ENCODE data around the gene LDAF1.
"Not testable (repeated sequence)": the region's sequence is repeated elsewhere in the genome, so short reads cannot be mapped to it uniquely, and the experiment has no call there.

The LDAF1 gene

GRCh38 chr16:21158208-21159110 is at the start of gene LDAF1:
TSS of gene LDAF1 (plus strand) at chr16:21158674. CDS start at chr16:21161183, 2,509 bp downstream.
- peak; percentile 88 for DNase-seq (ENCODE audit: low read depth, low spot score)

DNA sequence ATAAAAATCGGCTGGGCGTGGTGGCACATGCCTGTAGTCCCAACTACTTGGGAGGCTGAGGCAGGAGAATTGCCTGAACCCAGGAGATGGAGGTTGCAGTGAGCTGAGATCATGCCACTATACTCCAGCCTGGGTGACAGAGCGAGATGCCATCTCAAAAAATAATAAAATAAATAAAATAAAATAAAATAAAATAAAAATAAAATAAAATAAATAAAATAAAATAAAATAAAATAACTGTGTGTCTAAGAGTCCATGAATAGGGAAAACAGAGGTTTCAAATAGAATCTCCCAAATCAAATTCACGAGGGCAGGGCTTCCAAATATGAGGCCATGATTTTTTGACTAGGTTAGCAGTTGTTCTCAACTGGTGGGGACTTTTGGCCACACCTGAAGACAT is 42.9 kb upstream of the LDAF1 start:
- not testable (repeated sequence) for DNase-seq (ENCODE audit: low read depth, low spot score)

- no peak for DNase-seq (ENCODE audit: low read depth, low spot score)
Observed at GRCh38 chr16:21116148-21116693, 42.3 kb upstream of the LDAF1 start.

- no peak for DNase-seq (ENCODE audit: low read depth, low spot score)
Observed at GRCh38 chr16:21117567-21117966, 40.9 kb upstream of the LDAF1 start.

- DNase-seq (ENCODE audit: low read depth, low spot score) = no peak
Observed at GRCh38 chr16:21120976-21121520, 37.4 kb upstream of the LDAF1 start.

GRCh38 chr16:21125191-21125590 is 33.3 kb upstream of the LDAF1 start:
- DNase-seq (ENCODE audit: low read depth, low spot score) = no peak

GRCh38 chr16:21126518-21126917 is 32.0 kb upstream of the LDAF1 start:
- no peak for DNase-seq (ENCODE audit: low read depth, low spot score)

- DNase-seq (ENCODE audit: low read depth, low spot score) = no peak
Observed at GRCh38 chr16:21128991-21129390, 29.5 kb upstream of the LDAF1 start.

- DNase-seq (ENCODE audit: low read depth, low spot score) = no peak
Observed at GRCh38 chr16:21130811-21131210, 27.7 kb upstream of the LDAF1 start.

DNA sequence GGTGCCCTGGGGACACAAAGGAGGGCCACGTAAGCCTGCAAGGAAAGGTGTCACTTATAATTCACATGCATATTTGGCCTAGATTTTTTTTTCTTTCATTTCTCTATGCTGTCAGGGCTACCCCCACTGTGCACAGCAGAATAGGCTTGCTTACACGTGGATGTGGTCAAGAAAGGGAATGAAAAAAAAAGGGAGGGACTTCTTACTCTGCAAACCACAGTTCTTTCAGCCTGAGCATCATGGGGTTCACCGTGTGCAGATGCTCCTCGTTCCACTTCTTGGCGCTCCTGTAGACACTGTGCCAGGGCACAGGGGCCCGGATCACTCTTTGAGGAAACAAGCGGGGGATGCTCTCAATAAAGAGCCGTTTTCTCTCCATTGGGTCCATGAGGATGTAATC is 24.4 kb upstream of the LDAF1 start:
- no peak for DNase-seq (ENCODE audit: low read depth, low spot score)

DNA sequence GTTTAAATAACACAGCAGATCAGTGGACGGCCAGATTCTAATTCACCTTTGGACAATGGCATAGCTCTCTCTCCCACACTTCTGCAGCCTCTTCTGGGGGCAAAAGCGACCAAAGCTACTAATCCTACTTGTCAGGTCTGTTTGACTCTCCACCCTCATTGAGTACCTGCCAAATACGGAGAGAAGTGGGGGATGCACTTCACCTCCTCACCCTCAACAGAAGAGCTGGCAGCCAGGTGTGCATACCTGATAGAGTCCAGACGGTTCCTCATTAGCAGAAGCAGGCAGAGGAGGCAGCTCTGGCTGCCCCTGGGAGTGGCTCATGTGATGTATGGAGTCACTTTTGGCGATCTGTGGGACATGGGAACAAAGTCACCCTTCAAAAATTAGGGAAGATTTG is 12.7 kb upstream of the LDAF1 start:
- DNase-seq (ENCODE audit: low read depth, low spot score) = no peak

- DNase-seq (ENCODE audit: low read depth, low spot score) = peak; percentile 25
Observed at GRCh38 chr16:21150375-21151001, 8.0 kb upstream of the LDAF1 start, which contains the start of gene DNAH3. TSS of gene DNAH3 (minus strand) at chr16:21150846. CDS start at chr16:21150319, 527 bp downstream.

DNA sequence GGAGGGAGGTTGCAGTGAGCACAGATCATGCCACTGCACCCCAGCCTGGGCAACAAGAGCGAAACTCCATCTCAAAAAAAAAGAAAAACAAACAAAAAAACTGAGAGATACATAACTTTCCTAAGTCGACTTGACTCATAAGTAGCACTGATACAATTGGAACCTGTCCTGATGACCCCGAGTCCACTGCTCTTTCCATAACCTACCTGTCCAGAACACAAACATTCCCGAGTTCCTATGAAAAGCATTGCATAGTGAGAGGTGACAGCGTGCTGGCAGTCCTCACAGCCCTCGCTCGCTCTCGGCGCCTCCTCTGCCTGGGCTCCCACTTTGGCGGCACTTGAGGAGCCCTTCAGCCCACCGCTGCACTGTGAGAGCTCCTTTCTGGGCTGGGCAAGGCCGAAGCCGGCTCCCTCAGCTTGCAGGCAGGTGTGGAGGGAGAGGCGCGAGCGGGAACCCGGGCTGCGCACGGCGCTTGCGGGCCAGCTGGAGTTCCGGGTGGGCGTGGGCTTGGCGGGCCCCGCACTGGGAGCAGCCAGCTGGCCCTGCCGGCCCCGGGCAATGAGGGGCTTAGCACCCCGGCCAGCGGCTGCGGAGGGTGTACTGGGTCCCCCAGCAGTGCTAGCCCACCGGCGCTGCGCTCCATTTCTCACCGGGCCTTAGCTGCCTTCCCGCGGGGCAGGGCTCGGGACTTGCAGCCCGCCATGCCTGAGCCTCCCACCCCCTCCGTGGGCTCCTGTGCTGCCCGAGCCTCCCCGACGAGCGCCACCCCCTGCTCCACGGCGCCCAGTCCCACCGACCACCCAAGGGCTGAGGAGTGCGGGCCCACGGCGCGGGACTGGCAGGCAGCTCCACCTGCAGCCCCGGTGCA is 6.1 kb upstream of the LDAF1 start:
- DNase-seq (ENCODE audit: low read depth, low spot score) = not testable (repeated sequence)

GRCh38 chr16:21153124-21153729 is 5.2 kb upstream of the LDAF1 start:
- not testable (repeated sequence) for DNase-seq (ENCODE audit: low read depth, low spot score)

DNA sequence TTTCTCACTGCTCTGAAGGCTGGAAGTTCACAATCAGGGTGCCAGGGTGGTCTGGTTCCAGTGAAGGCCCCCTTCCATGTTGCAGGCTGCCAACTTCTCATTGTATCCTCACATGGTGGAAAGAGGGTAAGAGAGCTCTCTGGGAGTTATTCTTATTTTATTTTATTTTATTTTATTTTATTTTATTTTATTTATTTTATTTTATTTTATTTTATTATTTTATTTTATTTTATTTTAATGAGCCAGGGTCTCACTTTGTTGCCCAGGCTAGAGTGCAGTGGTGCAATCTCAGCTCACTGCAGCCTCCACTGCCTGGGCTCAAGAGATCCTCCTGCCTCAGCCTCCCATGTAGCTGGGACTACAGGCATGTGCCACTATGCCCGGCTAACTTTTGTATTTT is 2.5 kb upstream of the LDAF1 start:
- not testable (repeated sequence) for DNase-seq (ENCODE audit: low read depth, low spot score)

DNA sequence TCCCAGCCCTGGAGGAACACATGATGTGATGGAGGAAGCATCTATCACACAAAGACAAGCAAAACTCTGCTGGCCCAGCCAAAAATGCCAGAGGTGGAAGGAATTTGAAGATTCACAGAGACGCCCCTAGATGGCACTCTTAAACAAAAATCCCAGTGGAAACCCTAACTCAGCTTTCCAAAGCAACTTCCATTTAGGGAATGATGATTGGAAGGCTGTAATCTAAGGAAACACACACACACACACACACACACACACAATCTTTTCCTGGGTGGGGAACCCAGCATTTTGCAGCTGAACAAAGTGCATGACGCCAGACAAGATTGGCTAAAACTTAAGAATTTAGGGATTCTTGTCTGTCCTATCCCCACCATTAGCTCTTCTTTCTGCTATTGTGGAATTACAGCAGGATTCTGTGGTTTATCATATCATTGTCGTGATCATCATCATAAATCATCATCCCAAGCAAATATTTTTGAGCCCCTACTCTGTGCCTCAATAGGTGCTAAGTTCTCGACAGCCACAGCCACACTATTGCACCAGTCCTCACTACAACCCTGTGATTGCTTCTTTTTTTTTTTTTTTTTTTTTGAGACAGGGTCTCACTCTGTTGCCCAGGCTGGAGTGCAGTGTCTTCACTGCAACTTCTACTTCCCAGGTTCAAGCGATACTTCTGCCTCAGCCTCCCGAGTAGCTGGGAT is 1.6 kb upstream of the LDAF1 start:
- DNase-seq (ENCODE audit: low read depth, low spot score) = peak; percentile 80

DNA sequence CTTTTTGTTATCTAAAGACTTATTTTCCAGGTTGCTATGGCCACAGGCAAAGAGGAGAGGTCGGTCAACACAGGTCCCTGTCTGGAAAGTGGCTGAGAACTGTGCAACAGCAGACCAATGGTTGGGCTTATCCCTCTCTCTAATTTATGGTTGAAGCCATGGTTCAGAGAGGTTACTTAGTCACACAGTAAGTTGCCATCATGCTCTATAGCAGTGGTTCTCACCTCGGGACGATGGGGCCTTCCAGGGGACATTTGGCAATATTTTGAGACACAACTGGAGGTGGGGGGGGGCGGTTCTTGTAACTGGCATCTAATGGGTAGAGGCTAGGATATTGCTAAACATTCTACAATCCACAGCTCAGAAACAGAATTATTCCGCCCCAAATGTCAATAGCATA is 842 bp upstream of the LDAF1 start:
- DNase-seq (ENCODE audit: low read depth, low spot score) = no peak

DNA sequence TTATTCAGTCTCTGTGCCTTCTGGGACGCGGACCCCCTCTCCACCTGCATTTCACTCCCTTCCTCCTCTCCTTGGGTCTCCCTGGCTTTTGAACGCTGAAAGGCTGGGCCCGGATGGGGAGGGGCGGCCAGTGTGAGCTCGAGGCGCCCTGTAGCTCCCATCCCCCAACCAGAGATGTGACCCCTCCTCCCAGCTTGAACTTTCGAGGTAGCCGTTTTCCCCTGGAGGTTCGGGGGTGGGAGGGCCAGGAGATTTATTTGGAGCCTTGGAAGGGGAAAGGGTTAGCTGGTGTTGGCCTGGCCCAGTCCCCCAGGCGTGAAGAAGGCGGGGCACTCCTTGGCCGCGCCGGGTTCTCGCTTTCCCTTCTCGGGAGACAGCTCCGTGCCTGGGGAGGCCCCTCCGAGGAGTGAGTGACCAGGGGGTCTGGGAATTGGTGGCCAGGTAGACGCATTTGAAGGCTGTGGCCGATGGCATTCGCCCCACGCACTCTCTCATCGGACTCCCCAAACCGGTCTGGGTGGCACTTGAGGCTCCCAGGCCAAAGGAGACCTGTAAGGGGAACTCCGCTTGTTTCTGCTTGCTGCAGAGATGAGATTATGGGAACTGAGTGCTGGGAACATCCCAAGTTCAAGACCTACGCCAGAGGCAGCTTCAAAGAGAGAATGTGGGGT is 942 bp downstream of the LDAF1 start:
- peak; percentile 41 for DNase-seq (ENCODE audit: low read depth, low spot score)

DNA sequence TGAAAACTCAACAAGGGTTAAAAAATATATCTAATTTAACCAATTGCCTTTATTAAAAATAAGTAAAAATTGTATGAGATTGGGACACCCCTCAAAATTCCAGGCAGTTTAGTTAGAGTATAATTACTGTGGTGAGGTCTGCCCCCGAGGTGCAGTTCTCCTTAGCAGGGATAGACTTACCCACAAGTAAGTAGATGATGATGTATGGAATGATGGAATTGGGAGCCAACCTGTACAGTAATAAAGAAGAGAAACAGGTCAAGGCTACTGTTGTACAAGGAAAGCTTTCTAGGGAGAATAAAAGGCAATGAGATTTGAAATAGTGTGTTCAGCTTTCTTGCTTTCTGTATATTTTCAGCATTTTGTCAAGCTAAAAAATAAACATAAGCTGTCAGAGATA is 1.8 kb downstream of the LDAF1 start:
- DNase-seq (ENCODE audit: low read depth, low spot score) = no peak

DNA sequence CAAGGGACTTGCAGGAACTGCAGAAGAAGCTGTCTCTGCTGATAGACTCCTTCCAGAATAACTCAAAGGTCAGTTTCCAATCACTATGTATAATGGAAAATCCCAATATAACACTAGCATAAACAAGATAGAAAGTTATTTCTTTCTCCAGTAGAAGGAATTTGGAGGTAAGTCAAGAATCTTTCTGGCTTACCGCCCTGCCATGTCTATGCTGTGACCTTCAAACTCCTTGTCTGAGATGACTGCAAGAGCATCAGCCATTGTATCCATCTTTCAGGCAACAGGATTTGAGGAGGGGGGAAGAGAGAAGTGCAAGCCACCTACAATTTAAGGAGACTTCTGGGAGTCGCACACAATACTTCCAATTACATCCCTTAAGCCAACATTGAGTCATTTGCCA is 2.7 kb downstream of the LDAF1 start:
- DNase-seq (ENCODE audit: low read depth, low spot score) = peak; percentile 26

All from astrocyte of the hippocampus (primary cell).